ENCODE results near the gene YPEL2. TPM values are rescaled to one million over a fixed set of nuclear protein-coding genes. Genes with fewer than 3 reads are reported as not detected.

Gene YPEL2
- total RNA-seq, 2 experiments from 2014 or later, result 0.88 to 3.1 TPM

- TF ChIP-seq CTCF (conservative IDR thresholded peaks at IDR 0.05; ENCODE audit: low read length) (no peak), EZH2phosphoT487 (IDR thresholded peaks at IDR 0.05; ENCODE audit: borderline replicate concordance, low read depth, low read length) (no peak)
- no peak overlapping the region for H2AFZ ChIP-seq (ENCODE audit: low read length)
These were observed 47.2 kb downstream of the YPEL2 start for GRCh38 chr17:59378675-59379074.

GRCh38 chr17:59380474-59380873 lies 49.0 kb downstream of the YPEL2 start:
- POLR2A ChIA-PET, result interaction anchor here (0.6 to 0.8 kb wide), 3 partner anchors 14 to 153 kb away, joined by 3 read pairs; no protein-coding TSS in a partner anchor

More at GRCh38 chr17:59378675-59379074, 47.2 kb downstream of the YPEL2 start:
- Histone ChIP-seq H4K20me1 (ENCODE audit: insufficient read depth, low read length) (no peaks in the 10 kb centered on the region), H3K36me3 (ENCODE audit: insufficient read depth, low read length) (no peaks in the 10 kb centered on the region), H3K27ac (ENCODE audit: low read depth, low read length, poor library complexity, severe bottlenecking) (no peak overlapping the region), H3K9me3 (ENCODE audit: low read length) (no peaks in the 10 kb centered on the region), H3K4me1 (ENCODE audit: insufficient read depth, low read length, poor library complexity, severe bottlenecking) (peaks cover 16% of the 10 kb centered on the region), H3K9me2 (ENCODE audit: insufficient read depth, low read length) (no peaks in the 10 kb centered on the region), H3K4me2 (ENCODE audit: low read length) (no peak overlapping the region), H3K79me2 (ENCODE audit: insufficient read depth, low read depth, low read length) (no peaks in the 10 kb centered on the region), H3K4me3 (ENCODE audit: low read depth, low read length, poor library complexity, severe bottlenecking) (no peak overlapping the region)
- intact Hi-C loops (cut with micrococcal nuclease; ENCODE audit: unreplicated experiment), result no loop called here
- no TSS peak for BruUV-seq (replicated peaks)
- DNase-seq (ENCODE audit: low spot score), result no peak
- ChIA-PET CTCF (ENCODE audit: unreplicated experiment) (no interaction called here), POLR2A (interaction anchor here (0.6 to 0.7 kb wide), 2 partner anchors 10 to 528 kb away, joined by 3 read pairs; no protein-coding TSS in a partner anchor)

More at GRCh38 chr17:59380474-59380873, 49.0 kb downstream of the YPEL2 start:
- Histone ChIP-seq H3K4me3 (ENCODE audit: low read depth, low read length, poor library complexity, severe bottlenecking) (no peak overlapping the region), H3K4me2 (ENCODE audit: low read length) (no peak overlapping the region), H3K36me3 (ENCODE audit: insufficient read depth, low read length) (no peaks in the 10 kb centered on the region), H3K4me1 (ENCODE audit: insufficient read depth, low read length, poor library complexity, severe bottlenecking) (peaks cover 8% of the 10 kb centered on the region), H3K9me2 (ENCODE audit: insufficient read depth, low read length) (no peaks in the 10 kb centered on the region), H3K27ac (ENCODE audit: low read depth, low read length, poor library complexity, severe bottlenecking) (no peak overlapping the region), H3K79me2 (ENCODE audit: insufficient read depth, low read depth, low read length) (no peaks in the 10 kb centered on the region), H3K9me3 (ENCODE audit: low read length) (no peaks in the 10 kb centered on the region), H4K20me1 (ENCODE audit: insufficient read depth, low read length) (no peaks in the 10 kb centered on the region), H2AFZ (ENCODE audit: low read length) (no peak overlapping the region)
- CTCF ChIA-PET (ENCODE audit: unreplicated experiment), result no interaction called here
- TF ChIP-seq CTCF (conservative IDR thresholded peaks at IDR 0.05; ENCODE audit: low read length) (no peak), EZH2phosphoT487 (IDR thresholded peaks at IDR 0.05; ENCODE audit: borderline replicate concordance, low read depth, low read length) (no peak)
- BruUV-seq (replicated peaks), result no TSS peak
- intact Hi-C loops (cut with micrococcal nuclease; ENCODE audit: unreplicated experiment), result no loop called here
- DNase-seq (ENCODE audit: low spot score), result no peak

Measured in OCI-LY7 (cell line).